ENCODE results near the gene PTDSS2. TPM values are rescaled to one million over a fixed set of nuclear protein-coding genes. Genes with fewer than 3 reads are reported as not detected.
A peak's percentile ranks its signal among the peaks of the same experiment; 100 is the strongest.

PTDSS2 gene
- total and polyA plus RNA-seq, 9 of the 15 experiments (the other 6 are each of a cell fraction or from before 2014, with no cell fraction given), result 0.45 to 53.9 (median 17.2) TPM

GRCh38 chr11:406796-407650 is 43.1 kb upstream of the PTDSS2 start (continued):
- TF ChIP-seq, protein P1, sequence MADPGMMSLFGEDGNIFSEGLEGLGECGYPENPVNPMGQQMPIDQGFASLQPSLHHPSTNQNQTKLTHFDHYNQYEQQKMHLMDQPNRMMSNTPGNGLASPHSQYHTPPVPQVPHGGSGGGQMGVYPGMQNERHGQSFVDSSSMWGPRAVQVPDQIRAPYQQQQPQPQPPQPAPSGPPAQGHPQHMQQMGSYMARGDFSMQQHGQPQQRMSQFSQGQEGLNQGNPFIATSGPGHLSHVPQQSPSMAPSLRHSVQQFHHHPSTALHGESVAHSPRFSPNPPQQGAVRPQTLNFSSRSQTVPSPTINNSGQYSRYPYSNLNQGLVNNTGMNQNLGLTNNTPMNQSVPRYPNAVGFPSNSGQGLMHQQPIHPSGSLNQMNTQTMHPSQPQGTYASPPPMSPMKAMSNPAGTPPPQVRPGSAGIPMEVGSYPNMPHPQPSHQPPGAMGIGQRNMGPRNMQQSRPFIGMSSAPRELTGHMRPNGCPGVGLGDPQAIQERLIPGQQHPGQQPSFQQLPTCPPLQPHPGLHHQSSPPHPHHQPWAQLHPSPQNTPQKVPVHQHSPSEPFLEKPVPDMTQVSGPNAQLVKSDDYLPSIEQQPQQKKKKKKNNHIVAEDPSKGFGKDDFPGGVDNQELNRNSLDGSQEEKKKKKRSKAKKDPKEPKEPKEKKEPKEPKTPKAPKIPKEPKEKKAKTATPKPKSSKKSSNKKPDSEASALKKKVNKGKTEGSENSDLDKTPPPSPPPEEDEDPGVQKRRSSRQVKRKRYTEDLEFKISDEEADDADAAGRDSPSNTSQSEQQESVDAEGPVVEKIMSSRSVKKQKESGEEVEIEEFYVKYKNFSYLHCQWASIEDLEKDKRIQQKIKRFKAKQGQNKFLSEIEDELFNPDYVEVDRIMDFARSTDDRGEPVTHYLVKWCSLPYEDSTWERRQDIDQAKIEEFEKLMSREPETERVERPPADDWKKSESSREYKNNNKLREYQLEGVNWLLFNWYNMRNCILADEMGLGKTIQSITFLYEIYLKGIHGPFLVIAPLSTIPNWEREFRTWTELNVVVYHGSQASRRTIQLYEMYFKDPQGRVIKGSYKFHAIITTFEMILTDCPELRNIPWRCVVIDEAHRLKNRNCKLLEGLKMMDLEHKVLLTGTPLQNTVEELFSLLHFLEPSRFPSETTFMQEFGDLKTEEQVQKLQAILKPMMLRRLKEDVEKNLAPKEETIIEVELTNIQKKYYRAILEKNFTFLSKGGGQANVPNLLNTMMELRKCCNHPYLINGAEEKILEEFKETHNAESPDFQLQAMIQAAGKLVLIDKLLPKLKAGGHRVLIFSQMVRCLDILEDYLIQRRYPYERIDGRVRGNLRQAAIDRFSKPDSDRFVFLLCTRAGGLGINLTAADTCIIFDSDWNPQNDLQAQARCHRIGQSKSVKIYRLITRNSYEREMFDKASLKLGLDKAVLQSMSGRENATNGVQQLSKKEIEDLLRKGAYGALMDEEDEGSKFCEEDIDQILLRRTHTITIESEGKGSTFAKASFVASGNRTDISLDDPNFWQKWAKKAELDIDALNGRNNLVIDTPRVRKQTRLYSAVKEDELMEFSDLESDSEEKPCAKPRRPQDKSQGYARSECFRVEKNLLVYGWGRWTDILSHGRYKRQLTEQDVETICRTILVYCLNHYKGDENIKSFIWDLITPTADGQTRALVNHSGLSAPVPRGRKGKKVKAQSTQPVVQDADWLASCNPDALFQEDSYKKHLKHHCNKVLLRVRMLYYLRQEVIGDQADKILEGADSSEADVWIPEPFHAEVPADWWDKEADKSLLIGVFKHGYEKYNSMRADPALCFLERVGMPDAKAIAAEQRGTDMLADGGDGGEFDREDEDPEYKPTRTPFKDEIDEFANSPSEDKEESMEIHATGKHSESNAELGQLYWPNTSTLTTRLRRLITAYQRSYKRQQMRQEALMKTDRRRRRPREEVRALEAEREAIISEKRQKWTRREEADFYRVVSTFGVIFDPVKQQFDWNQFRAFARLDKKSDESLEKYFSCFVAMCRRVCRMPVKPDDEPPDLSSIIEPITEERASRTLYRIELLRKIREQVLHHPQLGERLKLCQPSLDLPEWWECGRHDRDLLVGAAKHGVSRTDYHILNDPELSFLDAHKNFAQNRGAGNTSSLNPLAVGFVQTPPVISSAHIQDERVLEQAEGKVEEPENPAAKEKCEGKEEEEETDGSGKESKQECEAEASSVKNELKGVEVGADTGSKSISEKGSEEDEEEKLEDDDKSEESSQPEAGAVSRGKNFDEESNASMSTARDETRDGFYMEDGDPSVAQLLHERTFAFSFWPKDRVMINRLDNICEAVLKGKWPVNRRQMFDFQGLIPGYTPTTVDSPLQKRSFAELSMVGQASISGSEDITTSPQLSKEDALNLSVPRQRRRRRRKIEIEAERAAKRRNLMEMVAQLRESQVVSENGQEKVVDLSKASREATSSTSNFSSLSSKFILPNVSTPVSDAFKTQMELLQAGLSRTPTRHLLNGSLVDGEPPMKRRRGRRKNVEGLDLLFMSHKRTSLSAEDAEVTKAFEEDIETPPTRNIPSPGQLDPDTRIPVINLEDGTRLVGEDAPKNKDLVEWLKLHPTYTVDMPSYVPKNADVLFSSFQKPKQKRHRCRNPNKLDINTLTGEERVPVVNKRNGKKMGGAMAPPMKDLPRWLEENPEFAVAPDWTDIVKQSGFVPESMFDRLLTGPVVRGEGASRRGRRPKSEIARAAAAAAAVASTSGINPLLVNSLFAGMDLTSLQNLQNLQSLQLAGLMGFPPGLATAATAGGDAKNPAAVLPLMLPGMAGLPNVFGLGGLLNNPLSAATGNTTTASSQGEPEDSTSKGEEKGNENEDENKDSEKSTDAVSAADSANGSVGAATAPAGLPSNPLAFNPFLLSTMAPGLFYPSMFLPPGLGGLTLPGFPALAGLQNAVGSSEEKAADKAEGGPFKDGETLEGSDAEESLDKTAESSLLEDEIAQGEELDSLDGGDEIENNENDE (IDR thresholded peaks at IDR 0.05; ENCODE audit: low read depth, low read length), result no peak
- TF ChIP-seq POLR2B (IDR thresholded peaks at IDR 0.05; ENCODE audit: low read depth, partially characterized antibody) (peak; percentile 26), SIN3B (IDR thresholded peaks at IDR 0.05; ENCODE audit: low read depth) (peak; percentile 25; the same call in 1 of the 2 replicates), GTF2A2 (tag; IDR thresholded peaks at IDR 0.05) (no peak), ESRRA (IDR thresholded peaks at IDR 0.05; ENCODE audit: borderline replicate concordance, low read depth) (peak; percentile 87), KLF1 (tag; IDR thresholded peaks at IDR 0.05) (0 out of 2 replicates have a peak, but pooled peaks have one; percentile 18), EHMT2 (IDR thresholded peaks at IDR 0.05) (no peak), ZEB2 (IDR thresholded peaks at IDR 0.05) (peak; percentile 51; the same call in 1 of the 2 replicates), ZNF311 (CRISPR knock-in tag; IDR thresholded peaks at IDR 0.05) (0 out of 2 replicates have a peak, but pooled peaks have one; percentile 31), ZBTB5 (IDR thresholded peaks at IDR 0.05) (no peak)
